HG03575 (cell line): ENCODE data around the gene DVL2.

Source experiments
- ATAC-seq: cut with Tn5 transposase; IDR thresholded peaks from one replicate; pipeline ENCODE4 v1.9.1; 2021; ENCODE audit not compliant: unreplicated experiment, insufficient number of reproducible peaks, low FRiP score; ENCODE audit errors: extremely low read depth

Gene DVL2

GRCh38 chr17:7208754-7209460 is 25.4 kb downstream of the DVL2 start:
- ATAC-seq: no peak

GRCh38 chr17:7208027-7208571 is 26.2 kb downstream of the DVL2 start:
- ATAC-seq: no peak

GRCh38 chr17:7207120-7208001 is 27.0 kb downstream of the DVL2 start:
- ATAC-seq: no peak

GRCh38 chr17:7205561-7205960 is 28.8 kb downstream of the DVL2 start:
- no peak for ATAC-seq

- ATAC-seq: no peak
Observed at GRCh38 chr17:7204828-7205461, 29.4 kb downstream of the DVL2 start.

GRCh38 chr17:7204336-7204735 is 30.0 kb downstream of the DVL2 start:
- ATAC-seq: no peak

GRCh38 chr17:7203391-7203790 is 30.9 kb downstream of the DVL2 start:
- ATAC-seq: no peak

- no peak for ATAC-seq
Observed at GRCh38 chr17:7196651-7197401, 37.5 kb downstream of the DVL2 start.

- no peak for ATAC-seq
Observed at GRCh38 chr17:7195971-7196370, 38.3 kb downstream of the DVL2 start.

GRCh38 chr17:7192271-7192937 is 41.9 kb downstream of the DVL2 start:
- no peak for ATAC-seq

GRCh38 chr17:7191571-7192270 is 42.6 kb downstream of the DVL2 start:
- no peak for ATAC-seq

GRCh38 chr17:7191069-7191468 is 43.2 kb downstream of the DVL2 start:
- no peak for ATAC-seq

- no peak for ATAC-seq
Observed at GRCh38 chr17:7190276-7190917, 43.9 kb downstream of the DVL2 start.

- ATAC-seq: no peak
Observed at GRCh38 chr17:7186241-7186640, 48.1 kb downstream of the DVL2 start.

GRCh38 chr17:7184647-7185046 is 49.7 kb downstream of the DVL2 start:
- no peak for ATAC-seq

- ATAC-seq: no peak
Observed at GRCh38 chr17:7184091-7184488, 50.2 kb downstream of the DVL2 start.

GRCh38 chr17:7183433-7184090 is 50.8 kb downstream of the DVL2 start:
- no peak for ATAC-seq
